Measurements from ENCODE around the gene PRIM2.
"Not testable (repeated sequence)": the region's sequence is repeated elsewhere in the genome, so short reads cannot be mapped to it uniquely, and the experiment has no call there.

PRIM2 gene

GRCh38 chr6:57368965-57369731 is 51.7 kb downstream of the PRIM2 start:
- not testable (repeated sequence) for DNase-seq

- not testable (repeated sequence) for DNase-seq
These were observed 54.3 kb downstream of the PRIM2 start for GRCh38 chr6:57371779-57372178.

- DNase-seq, result not testable (repeated sequence)
These were observed 57.3 kb downstream of the PRIM2 start for GRCh38 chr6:57374764-57375163.

GRCh38 chr6:57376083-57376482 is 58.7 kb downstream of the PRIM2 start:
- not testable (repeated sequence) for DNase-seq

- not testable (repeated sequence) for DNase-seq
These were observed 71.7 kb downstream of the PRIM2 start for GRCh38 chr6:57389038-57389592.

GRCh38 chr6:57390818-57391217 is 73.4 kb downstream of the PRIM2 start:
- not testable (repeated sequence) for DNase-seq

GRCh38 chr6:57392047-57392446 is 74.6 kb downstream of the PRIM2 start:
- DNase-seq, result not testable (repeated sequence)

- DNase-seq, result not testable (repeated sequence)
These were observed 101.9 kb downstream of the PRIM2 start for GRCh38 chr6:57419341-57419740.

GRCh38 chr6:57421503-57421902 is 104.1 kb downstream of the PRIM2 start:
- no peak for DNase-seq

- peak; percentile 17 for DNase-seq
These were observed 106.0 kb downstream of the PRIM2 start for GRCh38 chr6:57423468-57423867.

GRCh38 chr6:57431742-57432141 is 114.3 kb downstream of the PRIM2 start:
- not testable (repeated sequence) for DNase-seq

GRCh38 chr6:57432157-57432556 is 114.7 kb downstream of the PRIM2 start:
- DNase-seq, result no peak

- no peak for DNase-seq
These were observed 115.7 kb downstream of the PRIM2 start for GRCh38 chr6:57432919-57433684.

- DNase-seq, result not testable (repeated sequence)
These were observed 116.4 kb downstream of the PRIM2 start for GRCh38 chr6:57433790-57434189.

- no peak for DNase-seq
These were observed 117.5 kb downstream of the PRIM2 start for GRCh38 chr6:57434944-57435343.

GRCh38 chr6:57435475-57436160 is 118.2 kb downstream of the PRIM2 start:
- no peak for DNase-seq

GRCh38 chr6:57440735-57441134 is 123.3 kb downstream of the PRIM2 start:
- not testable (repeated sequence) for DNase-seq

- not testable (repeated sequence) for DNase-seq
These were observed 124.7 kb downstream of the PRIM2 start for GRCh38 chr6:57442133-57442532.

- not testable (repeated sequence) for DNase-seq
These were observed 125.8 kb downstream of the PRIM2 start for GRCh38 chr6:57443181-57443580.

- DNase-seq, result not testable (repeated sequence)
These were observed 127.4 kb downstream of the PRIM2 start for GRCh38 chr6:57444787-57445186.

GRCh38 chr6:57445379-57445778 is 127.9 kb downstream of the PRIM2 start:
- DNase-seq, result not testable (repeated sequence)

- DNase-seq, result not testable (repeated sequence)
These were observed 128.5 kb downstream of the PRIM2 start for GRCh38 chr6:57445790-57446468.

Data from NCI-H1436 (cell line).